GM20431 (cell line): ENCODE results near the gene FBXW12.

Source experiments
- in situ Hi-C: fragments of 300-500 bp; cut with MseI, MboI; formaldehyde crosslinking; loops from one replicate; pipeline ENCODE4 v1.15.0; 2020; ENCODE audit warnings: low sequenced_read_pairs; ENCODE audit not compliant: unreplicated experiment

FBXW12 gene

GRCh38 chr3:48431224-48432029, 59.4 kb downstream of the FBXW12 start:
- in situ Hi-C loops, result loop anchor here (10.0 kb wide), 1 partner anchor 197 kb away; no protein-coding TSS in a partner anchor

GRCh38 chr3:48432411-48433371, 60.7 kb downstream of the FBXW12 start:
- in situ Hi-C loops, result loop anchor here (10.0 kb wide), 1 partner anchor 198 kb away; no protein-coding TSS in a partner anchor

- in situ Hi-C loops, result loop anchor here (10.0 kb wide), 1 partner anchor 199 kb away; no protein-coding TSS in a partner anchor
Observed at GRCh38 chr3:48433472-48434118, 61.6 kb downstream of the FBXW12 start.

- in situ Hi-C loops, result loop anchor here (10.0 kb wide), 1 partner anchor 200 kb away; no protein-coding TSS in a partner anchor
Observed at GRCh38 chr3:48434591-48435222, 62.7 kb downstream of the FBXW12 start.

- in situ Hi-C loops, result loop anchor here (10.0 kb wide), 1 partner anchor 200 kb away; no protein-coding TSS in a partner anchor
Observed at GRCh38 chr3:48435223-48435595, 63.2 kb downstream of the FBXW12 start.

- in situ Hi-C loops, result loop anchor here (10.0 kb wide), 1 partner anchor 201 kb away; no protein-coding TSS in a partner anchor
Observed at GRCh38 chr3:48435774-48436476, 63.9 kb downstream of the FBXW12 start.

GRCh38 chr3:48436477-48436787, 64.4 kb downstream of the FBXW12 start:
- in situ Hi-C loops, result loop anchor here (10.0 kb wide), 1 partner anchor 202 kb away; no protein-coding TSS in a partner anchor

- in situ Hi-C loops, result loop anchor here (10.0 kb wide), 1 partner anchor 202 kb away; no protein-coding TSS in a partner anchor
Observed at GRCh38 chr3:48436855-48437254, 64.8 kb downstream of the FBXW12 start.

- in situ Hi-C loops, result loop anchor here (10.0 kb wide), 1 partner anchor 203 kb away; no protein-coding TSS in a partner anchor
Observed at GRCh38 chr3:48437812-48438211, 65.8 kb downstream of the FBXW12 start.

- in situ Hi-C loops, result loop anchor here (10.0 kb wide), 1 partner anchor 205 kb away; no protein-coding TSS in a partner anchor
Observed at GRCh38 chr3:48439820-48440589, 68.0 kb downstream of the FBXW12 start, which contains the start of the genes CCDC51 and TMA7. CCDC51 (minus strand) TSS chr3:48440119; CDS start chr3:48435128, 4,991 bp downstream. TMA7 (plus strand) TSS chr3:48440257; CDS start chr3:48440297, 40 bp downstream.

- in situ Hi-C loops, result no loop called here
Observed at GRCh38 chr3:48440590-48440958, 68.6 kb downstream of the FBXW12 start.

GRCh38 chr3:48441940-48442339, 69.9 kb downstream of the FBXW12 start:
- in situ Hi-C loops, result no loop called here
